NB4 (cell line): ENCODE results near the gene CREBBP.

ENCODE experiments used
- DNase-seq: peaks from one replicate; pipeline ENCODE4 v3.0.0; 2010; ENCODE audit warnings: low read depth
- H3K4me3 ChIP-seq: one replicate; pipeline ENCODE4 v1.5.1; 2011; ENCODE audit warnings: mild to moderate bottlenecking, low read depth, low read length, moderate library complexity
- CTCF ChIP-seq: IDR thresholded peaks from one replicate; pipeline ENCODE4 v1.5.1; 2012; ENCODE audit warnings: low read depth, low read length
- MAX ChIP-seq: IDR thresholded peaks from 2 replicates; pipeline ENCODE4 v1.6.1; 2011; ENCODE audit warnings: low read depth, low read length
- MYC ChIP-seq: IDR thresholded peaks from 2 replicates; pipeline ENCODE4 v1.6.1; 2011; ENCODE audit warnings: low read depth, low read length
- POLR2A ChIP-seq: IDR thresholded peaks from 2 replicates; pipeline ENCODE4 v1.6.1; 2011; ENCODE audit warnings: mild to moderate bottlenecking; ENCODE audit not compliant: insufficient read length; ENCODE audit errors: extremely low read depth

The CREBBP gene

GRCh38 chr16:3687021-3687420 lies 193.5 kb downstream of the CREBBP start:
- DNase-seq = no peak
- TF ChIP-seq MYC (no peak), MAX (no peak), CTCF (no peak)
- H3K4me3 ChIP-seq = no peak overlapping the region

GRCh38 chr16:3681206-3681605 lies 199.3 kb downstream of the CREBBP start:
- no peak for DNase-seq
- TF ChIP-seq MAX (no peak), CTCF (no peak), MYC (no peak), POLR2A (no peak)

GRCh38 chr16:3677994-3678393 lies 202.5 kb downstream of the CREBBP start:
- DNase-seq = no peak
- TF ChIP-seq CTCF = no peak
- no peak for TF ChIP-seq MYC
- TF ChIP-seq POLR2A = no peak
- no peak for TF ChIP-seq MAX
- no peak overlapping the region for H3K4me3 ChIP-seq

More at GRCh38 chr16:3681206-3681605, 199.3 kb downstream of the CREBBP start:
- no peak overlapping the region for H3K4me3 ChIP-seq

GRCh38 chr16:3675601-3676130 lies 204.8 kb downstream of the CREBBP start:
- DNase-seq = no peak
- no peak for TF ChIP-seq MAX
- no peak for TF ChIP-seq POLR2A
- no peak for TF ChIP-seq MYC
- no peak for TF ChIP-seq CTCF
- H3K4me3 ChIP-seq = no peak overlapping the region
